NCI-H1436 treated with DMSO at 0.1 percent for 48 hours (cell line): ENCODE results near the gene NES.

Source experiments
- DNase-seq: peaks from one replicate; lab custom pipeline; 2025; lab: John Stamatoyannopoulos, UW

NES gene

DNA sequence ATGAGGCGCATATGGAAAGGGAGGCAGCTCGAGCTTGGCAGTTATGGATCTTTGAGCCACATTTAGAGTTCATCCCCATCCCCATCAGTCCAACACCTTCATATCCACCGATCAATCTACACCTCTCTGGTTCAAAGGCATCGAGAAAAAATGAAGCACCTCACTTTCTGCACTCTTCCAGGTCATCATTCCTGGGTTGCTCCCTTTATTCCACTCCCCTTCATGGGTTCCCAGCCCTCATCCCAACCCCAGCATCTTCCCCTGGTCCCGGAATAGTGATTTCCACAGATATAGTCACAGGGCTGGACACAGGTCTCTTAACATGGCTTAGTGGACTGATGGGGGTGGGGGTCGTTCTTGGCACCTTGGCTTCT is 57.6 kb downstream of the NES start:
- no peak for DNase-seq

GRCh38 chr1:156618853-156619581 is 58.2 kb downstream of the NES start, which contains the start of gene HAPLN2:
Gene HAPLN2 (plus strand): TSS chr1:156619415. CDS start chr1:156623491, 4,076 bp downstream.
- DNase-seq: no peak
